Activated CD8-positive, alpha-beta memory T cell treated with anti-CD3 and anti-CD28 coated beads for 1 hour (primary cell): ENCODE results near the gene TLR3.
"Not testable (repeated sequence)": the region's sequence is repeated elsewhere in the genome, so short reads cannot be mapped to it uniquely, and the experiment has no call there.

Experiments
- DNase-seq, 2 donors: peaks; one replicate each; pipeline ENCODE4 v3.0.0-alpha.2; 2020; ENCODE audit warnings: low read depth in 1 of 2; ENCODE audit errors: extremely low read depth in 1 of 2

The TLR3 gene

GRCh38 chr4:186068581-186069348, at the start of gene TLR3:
Gene TLR3, plus strand, starts transcription at chr4:186069156. Its CDS starts 7,464 bp downstream, at chr4:186076620.
- DNase-seq = no peak

- DNase-seq = no peak
Measured at GRCh38 chr4:186019269-186019668, 49.7 kb upstream of the TLR3 start.

GRCh38 chr4:186020106-186020792, 48.7 kb upstream of the TLR3 start:
- DNase-seq = no peak

DNA sequence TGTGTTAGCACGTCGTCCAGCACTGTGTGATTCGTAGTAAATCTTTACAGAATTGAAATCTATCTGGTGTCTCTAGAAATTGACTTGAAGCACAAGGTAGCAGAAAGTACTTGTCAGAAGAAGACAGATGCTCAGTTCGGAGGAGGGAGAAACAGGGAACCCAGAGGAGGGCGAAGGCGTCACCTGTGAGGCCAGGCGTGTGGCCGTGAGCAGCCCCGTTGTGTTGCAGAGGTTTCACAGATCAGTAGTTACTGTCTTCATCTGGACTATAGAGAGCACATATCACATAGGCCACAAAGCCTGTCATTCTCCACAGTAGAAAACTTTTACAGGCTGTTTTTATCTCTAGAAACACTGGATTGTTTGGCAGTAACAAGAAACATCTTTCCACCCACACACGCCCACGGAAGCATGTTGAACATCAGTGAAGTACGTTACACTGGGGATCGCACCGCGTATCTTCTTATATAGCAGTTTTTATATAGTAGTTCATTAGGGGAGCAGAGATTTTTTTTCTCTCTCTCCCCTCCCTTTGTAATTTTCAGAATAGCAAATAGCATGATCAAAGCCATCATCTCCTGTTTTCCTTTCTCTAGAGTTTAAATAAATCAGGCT, 48.1 kb upstream of the TLR3 start:
- DNase-seq = no peak

GRCh38 chr4:186021461-186022167, 47.3 kb upstream of the TLR3 start:
- DNase-seq = no peak

- DNase-seq = no peak
Measured at GRCh38 chr4:186023975-186024374, 45.0 kb upstream of the TLR3 start.

DNA sequence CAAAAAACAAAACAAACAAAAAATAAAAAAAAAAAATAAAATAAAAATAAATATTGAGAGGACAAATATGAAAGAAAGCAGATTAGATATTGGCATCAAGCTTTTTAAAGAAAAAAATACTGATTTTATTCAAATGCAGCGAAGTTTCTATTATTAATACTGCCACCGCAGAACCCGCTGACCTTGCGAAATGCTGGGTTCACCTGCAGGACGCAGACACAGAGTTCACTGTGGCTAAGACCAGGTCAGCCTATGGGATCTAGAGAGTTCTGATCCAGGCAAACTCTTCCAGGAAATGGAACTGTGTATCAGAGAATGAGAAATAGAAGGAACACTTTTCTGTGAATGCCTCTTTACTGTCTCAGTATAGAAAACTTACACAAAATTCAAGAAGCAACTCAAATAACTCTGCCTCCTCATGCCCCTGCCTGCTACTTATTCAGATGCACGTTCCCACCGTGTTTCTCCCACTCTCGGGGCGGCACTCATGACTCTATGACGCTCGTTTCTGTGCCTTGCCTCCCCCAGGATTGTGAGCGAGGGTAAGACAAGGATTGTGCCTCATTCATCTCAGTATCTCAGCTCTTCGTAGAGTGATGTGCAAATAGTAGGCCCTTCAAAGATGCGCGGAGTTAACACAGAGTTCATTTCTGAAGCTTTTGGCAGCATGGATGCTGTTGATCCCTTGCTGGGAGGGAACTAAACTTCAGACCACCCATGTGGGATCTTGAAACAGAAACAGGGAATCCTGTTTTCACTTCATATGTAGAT, 44.1 kb upstream of the TLR3 start:
- no peak for DNase-seq

DNA sequence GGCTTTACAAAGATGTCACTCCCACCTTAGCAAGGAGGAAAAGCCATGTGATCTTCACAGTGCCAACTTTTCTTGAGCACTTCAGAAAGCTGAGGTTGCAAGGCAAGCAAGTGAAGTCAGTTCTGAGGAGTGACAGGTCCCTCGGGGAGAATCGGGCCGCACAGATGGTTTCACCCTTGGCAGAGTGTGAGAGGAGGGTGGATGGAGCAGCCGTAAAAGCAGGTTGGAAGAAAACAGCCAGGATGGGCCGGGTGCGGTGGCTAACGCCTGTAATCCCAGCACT, 43.6 kb upstream of the TLR3 start:
- DNase-seq = no peak

- no peak for DNase-seq
Measured at GRCh38 chr4:186027405-186027804, 41.6 kb upstream of the TLR3 start.

DNA sequence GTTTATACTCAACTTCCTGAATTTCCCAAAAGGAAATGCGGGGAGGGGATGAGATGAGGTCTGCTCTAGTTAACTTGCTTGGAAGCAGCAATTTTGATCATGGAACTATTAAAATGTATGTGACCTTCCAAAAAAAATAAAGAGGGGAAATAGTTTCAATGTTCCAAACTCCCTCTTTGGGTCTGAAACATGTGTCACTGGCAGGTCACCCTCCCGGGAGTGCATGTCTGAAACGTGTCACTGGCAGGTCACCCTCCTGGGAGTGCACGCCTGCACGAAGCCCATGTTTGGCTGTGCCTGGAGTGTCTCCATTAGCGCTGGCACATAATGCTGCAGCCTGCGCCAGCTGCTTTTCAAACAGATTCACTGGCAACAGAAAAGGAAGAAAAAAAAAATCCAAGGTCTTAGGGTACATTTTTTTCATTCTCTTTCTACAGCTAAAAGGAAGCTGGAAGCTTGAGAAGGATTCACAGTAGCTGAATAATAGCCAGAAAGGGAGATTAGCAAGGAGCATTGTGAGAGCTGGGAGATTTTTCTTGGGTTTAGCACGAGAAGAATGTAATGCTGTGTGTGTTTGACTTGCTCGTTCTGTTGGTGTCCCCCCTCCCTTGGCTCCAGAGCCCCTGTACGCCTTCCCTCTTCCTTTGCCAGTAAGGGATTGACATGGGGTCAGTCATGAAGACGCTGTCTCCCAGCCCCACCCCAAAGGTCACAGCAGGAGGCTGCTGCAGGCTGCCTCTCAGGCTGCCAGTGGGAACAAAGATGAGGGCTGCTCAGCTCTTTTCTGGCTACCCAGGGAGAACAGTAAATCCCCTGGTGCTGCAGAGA, 39.2 kb upstream of the TLR3 start:
- no peak for DNase-seq

- no peak for DNase-seq
Measured at GRCh38 chr4:186030399-186030775, 38.6 kb upstream of the TLR3 start.

GRCh38 chr4:186030795-186031194, 38.2 kb upstream of the TLR3 start:
- DNase-seq = no peak

- DNase-seq = no peak
Measured at GRCh38 chr4:186032259-186032658, 36.7 kb upstream of the TLR3 start.

GRCh38 chr4:186033027-186033426, 35.9 kb upstream of the TLR3 start:
- DNase-seq = no peak

DNA sequence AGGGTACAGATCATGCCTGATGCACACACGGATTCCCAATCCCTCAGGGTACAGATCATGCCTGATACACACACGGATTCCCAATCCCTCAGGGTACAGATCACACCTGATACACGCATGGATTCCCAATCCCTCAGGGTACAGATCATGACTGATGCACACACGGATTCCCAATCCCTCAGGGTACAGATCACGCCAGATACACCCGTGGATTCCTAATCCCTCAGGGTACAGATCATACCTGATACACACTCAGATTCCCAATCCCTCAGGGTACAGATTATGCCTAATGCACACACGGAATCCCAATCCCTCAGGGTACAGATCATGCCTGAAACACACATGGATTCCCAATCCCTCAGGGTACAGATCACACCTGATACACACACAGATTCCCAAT, 34.3 kb upstream of the TLR3 start:
- not testable (repeated sequence) for DNase-seq

GRCh38 chr4:186036976-186037581, 31.9 kb upstream of the TLR3 start:
- DNase-seq = no peak

DNA sequence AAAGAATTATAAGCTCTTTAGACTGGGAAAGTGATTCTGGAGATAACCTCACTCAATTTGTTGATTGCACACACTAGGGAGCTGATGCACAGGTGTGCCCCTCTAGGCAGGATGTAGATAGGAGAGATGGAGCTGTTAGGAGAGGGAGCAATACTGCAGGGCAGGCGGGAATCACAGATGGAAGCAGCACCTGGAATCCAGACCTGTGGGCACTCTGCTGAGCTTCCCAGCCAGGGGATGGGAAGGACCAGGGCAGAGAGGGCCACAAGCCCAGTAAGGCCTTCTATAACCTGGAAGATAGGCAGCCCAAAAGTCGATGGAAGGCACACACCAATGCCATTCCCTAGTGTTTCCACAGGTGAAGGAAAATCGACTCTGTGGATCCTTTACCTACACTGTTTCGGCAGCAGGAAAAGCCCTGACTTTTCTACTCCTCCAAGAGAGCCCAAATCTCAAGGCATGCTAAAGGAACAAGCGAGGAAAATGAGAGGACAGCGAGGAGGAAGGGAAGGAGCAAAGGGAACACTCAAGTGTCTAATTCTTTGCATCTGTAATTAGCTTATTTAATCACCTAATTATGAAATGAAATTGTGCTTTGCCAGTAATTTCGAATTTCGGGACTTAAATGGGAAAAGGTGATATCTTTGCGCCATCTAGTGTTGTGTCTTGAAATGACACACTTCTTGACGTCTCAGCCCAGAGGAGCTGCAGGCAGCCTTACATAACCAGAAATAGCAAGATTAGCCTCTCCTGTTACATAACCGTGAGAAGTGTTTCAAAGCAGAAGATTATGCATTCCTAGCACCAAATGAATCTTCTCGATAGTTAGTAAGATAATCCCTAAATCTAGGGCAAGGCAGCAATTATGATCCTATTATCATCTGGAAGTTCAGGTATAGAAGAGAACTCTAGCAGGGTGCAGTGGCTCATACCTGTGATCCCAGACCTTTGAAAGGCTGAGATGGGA, 31.0 kb upstream of the TLR3 start:
- no peak for DNase-seq

GRCh38 chr4:186039697-186040096, 29.3 kb upstream of the TLR3 start:
- DNase-seq = no peak
